A673 (cell line): ENCODE results near the gene AUP1. TPM values are rescaled to one million over a fixed set of nuclear protein-coding genes. Genes with fewer than 3 reads are reported as not detected.
A peak's percentile ranks its signal among the peaks of the same experiment; 100 is the strongest.

Source experiments
- BruUV-seq: library from RNA; stranded (reverse); fragments of 400-500 nt; replicated peaks from 2 replicates; lab custom pipeline; 2021; lab: Mats Ljungman, UMichigan
- CTCF ChIA-PET: fragments of 300-600 bp; sonication (Branson Sonifier 250); formaldehyde crosslinking; loops from one replicate; lab custom pipeline; 2022; ENCODE audit warnings: antibody characterized with exemption; lab: Charles Lee
- POLR2A ChIA-PET: fragments of 300-600 bp; sonication (Branson Sonifier 250); formaldehyde crosslinking; loops from one replicate; lab custom pipeline; 2022; ENCODE audit warnings: antibody characterized with exemption; ENCODE audit not compliant: low non-redundant PET; lab: Charles Lee
- DNase-seq: peaks from one replicate; pipeline ENCODE4 v3.0.0-alpha.2; 2015; ENCODE audit warnings: low spot score
- H3K27ac ChIP-seq: fragments of 200-600 bp; sonication (generic); 2 replicates; pipeline ENCODE4 v1.5.1; 2016; ENCODE audit warnings: mixed run types, low read depth, mild to moderate bottlenecking, mixed read lengths, antibody characterized with exemption, low read length; ENCODE audit not compliant: poor library complexity, severe bottlenecking
- H3K27me3 ChIP-seq: fragments of 200-600 bp; sonication (generic); replicated peaks from 2 replicates; pipeline ENCODE4 v1.6.1; 2017; ENCODE audit warnings: mixed run types, low read depth, mild to moderate bottlenecking, mixed read lengths, antibody characterized with exemption, low read length; ENCODE audit not compliant: insufficient read depth, poor library complexity
- H3K36me3 ChIP-seq: fragments of 200-600 bp; sonication (generic); 2 replicates; pipeline ENCODE4 v1.6.1; 2016; ENCODE audit warnings: mixed run types, mild to moderate bottlenecking, mixed read lengths, antibody characterized with exemption, low read length; ENCODE audit not compliant: insufficient read depth, poor library complexity, severe bottlenecking
- H3K4me1 ChIP-seq: fragments of 200-600 bp; sonication (generic); 2 replicates; pipeline ENCODE4 v1.6.1; 2017; ENCODE audit warnings: mixed run types, mild to moderate bottlenecking, mixed read lengths, antibody characterized with exemption, low read length; ENCODE audit not compliant: insufficient read depth, poor library complexity, severe bottlenecking
- H3K4me3 ChIP-seq: fragments of 200-600 bp; sonication (generic); 2 replicates; pipeline ENCODE4 v1.5.1; 2016; ENCODE audit warnings: low read depth, mixed run types, mild to moderate bottlenecking, mixed read lengths, low read length; ENCODE audit not compliant: poor library complexity, severe bottlenecking
- H3K9me3 ChIP-seq: fragments of 200-600 bp; sonication (generic); 2 replicates; pipeline ENCODE4 v1.6.1; 2016; ENCODE audit warnings: mixed run types, low read depth, mild to moderate bottlenecking, mixed read lengths, antibody characterized with exemption, low read length; ENCODE audit not compliant: poor library complexity, severe bottlenecking
- EZH2 ChIP-seq: fragments of 200-600 bp; sonication (generic); IDR thresholded peaks from 2 replicates; pipeline ENCODE4 v1.6.1; 2017; ENCODE audit warnings: borderline replicate concordance, low read depth, mild to moderate bottlenecking, mixed read lengths, antibody characterized with exemption, low read length; ENCODE audit not compliant: poor library complexity, severe bottlenecking
- intact Hi-C: fragments of 100-400 bp; cut with micrococcal nuclease; formaldehyde crosslinking; loops from one replicate; pipeline ENCODE4 v1.10.0; 2022; ENCODE audit not compliant: unreplicated experiment
- total RNA-seq: library from RNA; stranded (reverse); gene quantifications from 2 replicates; pipeline ENCODE4 v1.2.3, GENCODE V29; 2021
- TF ChIP-seq, protein P1 (sequence below): fragments of 300-800, 200-600 bp; sonication (generic); conservative IDR thresholded peaks from 2 replicates; pipeline ENCODE4 v1.5.1; 2017; ENCODE audit warnings: low read depth, mild to moderate bottlenecking, antibody characterized with exemption, low read length, moderate library complexity, mixed read lengths

Gene AUP1
- total RNA-seq, 1 experiment from 2014 or later = 126 TPM

- peaks cover 5% of the 10 kb centered on the region for H3K36me3 ChIP-seq
- intact Hi-C loops = loop anchor here (5.0 to 10.0 kb wide), 2 partner anchors 199 to 281 kb away; no protein-coding TSS in a partner anchor
- CTCF ChIA-PET = no interaction called here
These were observed 4.0 kb upstream of the AUP1 start for GRCh38 chr2:74533464-74533863.

GRCh38 chr2:74532222-74532621, 2.7 kb upstream of the AUP1 start:
- H3K36me3 ChIP-seq = peaks cover 14% of the 10 kb centered on the region
- ChIA-PET POLR2A (no interaction called here), CTCF (interaction anchor here (0.6 to 1.0 kb wide), 5 partner anchors 25 to 283 kb away, joined by 3 to 7 read pairs (median 3); partner anchors contain the start of genes CCDC142, PCGF1 and TTC31)

More at GRCh38 chr2:74533464-74533863, 4.0 kb upstream of the AUP1 start:
- no peak for DNase-seq
- TF ChIP-seq, protein P1, sequence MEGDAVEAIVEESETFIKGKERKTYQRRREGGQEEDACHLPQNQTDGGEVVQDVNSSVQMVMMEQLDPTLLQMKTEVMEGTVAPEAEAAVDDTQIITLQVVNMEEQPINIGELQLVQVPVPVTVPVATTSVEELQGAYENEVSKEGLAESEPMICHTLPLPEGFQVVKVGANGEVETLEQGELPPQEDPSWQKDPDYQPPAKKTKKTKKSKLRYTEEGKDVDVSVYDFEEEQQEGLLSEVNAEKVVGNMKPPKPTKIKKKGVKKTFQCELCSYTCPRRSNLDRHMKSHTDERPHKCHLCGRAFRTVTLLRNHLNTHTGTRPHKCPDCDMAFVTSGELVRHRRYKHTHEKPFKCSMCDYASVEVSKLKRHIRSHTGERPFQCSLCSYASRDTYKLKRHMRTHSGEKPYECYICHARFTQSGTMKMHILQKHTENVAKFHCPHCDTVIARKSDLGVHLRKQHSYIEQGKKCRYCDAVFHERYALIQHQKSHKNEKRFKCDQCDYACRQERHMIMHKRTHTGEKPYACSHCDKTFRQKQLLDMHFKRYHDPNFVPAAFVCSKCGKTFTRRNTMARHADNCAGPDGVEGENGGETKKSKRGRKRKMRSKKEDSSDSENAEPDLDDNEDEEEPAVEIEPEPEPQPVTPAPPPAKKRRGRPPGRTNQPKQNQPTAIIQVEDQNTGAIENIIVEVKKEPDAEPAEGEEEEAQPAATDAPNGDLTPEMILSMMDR = no peak
- no peak for TF ChIP-seq EZH2
- Histone ChIP-seq H3K4me1 (peaks cover 13% of the 10 kb centered on the region), H3K27me3 (peaks cover 6% of the 10 kb centered on the region), H3K27ac (no peak overlapping the region), H3K4me3 (no peak overlapping the region), H3K9me3 (no peaks in the 10 kb centered on the region)
- BruUV-seq = no TSS peak
- POLR2A ChIA-PET = no interaction called here

GRCh38 chr2:74531666-74532065, 2.2 kb upstream of the AUP1 start:
- ChIA-PET CTCF (interaction anchor here (0.6 to 1.0 kb wide), 5 partner anchors 24 to 282 kb away, joined by 3 to 7 read pairs (median 3); partner anchors contain the start of genes CCDC142, PCGF1 and TTC31), POLR2A (no interaction called here)
- peaks cover 20% of the 10 kb centered on the region for H3K36me3 ChIP-seq
- TF ChIP-seq, protein P1 = no peak
- TF ChIP-seq EZH2 = no peak
- H3K4me3 ChIP-seq = no peak overlapping the region
- intact Hi-C loops = loop anchor here (1.0 to 10.0 kb wide), 3 partner anchors 48 to 279 kb away; partner anchors contain the start of gene TTC31
- no peak overlapping the region for H3K27ac ChIP-seq
- H3K27me3 ChIP-seq = no peaks in the 10 kb centered on the region
- DNase-seq = no peak
- BruUV-seq = no TSS peak
- H3K9me3 ChIP-seq = no peaks in the 10 kb centered on the region
- peaks cover 16% of the 10 kb centered on the region for H3K4me1 ChIP-seq

More at GRCh38 chr2:74532222-74532621, 2.7 kb upstream of the AUP1 start:
- H3K27me3 ChIP-seq = no peaks in the 10 kb centered on the region
- no peak overlapping the region for H3K4me3 ChIP-seq
- no TSS peak for BruUV-seq
- no peak overlapping the region for H3K27ac ChIP-seq
- no peak for TF ChIP-seq EZH2
- TF ChIP-seq, protein P1 = peak; percentile 56
- no peaks in the 10 kb centered on the region for H3K9me3 ChIP-seq
- intact Hi-C loops = loop anchor here (1.0 to 10.0 kb wide), 3 partner anchors 49 to 280 kb away; partner anchors contain the start of gene TTC31
- H3K4me1 ChIP-seq = peaks cover 16% of the 10 kb centered on the region
- DNase-seq = peak; percentile 64
